Mesenchymal stem cell (in vitro differentiated cells and primary cell): Measurements from ENCODE around the gene TFCP2L1.

Experiments used
- DNase-seq: peaks from one replicate; pipeline ENCODE4 v3.0.0-alpha.2; 2013
- H2AFZ ChIP-seq: one replicate; pipeline ENCODE4 v1.6.1; 2013; ENCODE audit warnings: low read depth, mild to moderate bottlenecking, control low read depth, inconsistent platforms, low read length, moderate library complexity
- H2AK5ac ChIP-seq: 2 replicates; pipeline ENCODE4 v1.6.1; 2013; ENCODE audit warnings: low read length, moderate library complexity, mild to moderate bottlenecking, inconsistent platforms; ENCODE audit not compliant: severe bottlenecking
- H2BK120ac ChIP-seq: one replicate; pipeline ENCODE4 v1.6.1; 2013; ENCODE audit warnings: low read depth, mild to moderate bottlenecking, inconsistent platforms, low read length, moderate library complexity
- H2BK12ac ChIP-seq, 2 experiments: one replicate each; pipeline ENCODE4 v1.6.1; 2013; ENCODE audit warnings: inconsistent platforms in 2 of 2, low read length in 2 of 2, mild to moderate bottlenecking in 2 of 2, moderate library complexity in 2 of 2, control low read depth in 1 of 2
- H2BK15ac ChIP-seq: one replicate; pipeline ENCODE4 v1.6.1; 2013; ENCODE audit warnings: mild to moderate bottlenecking, low read depth, inconsistent platforms; ENCODE audit not compliant: poor library complexity, severe bottlenecking
- H2BK5ac ChIP-seq: 2 replicates; pipeline ENCODE4 v1.6.1; 2013; ENCODE audit warnings: low read depth, mild to moderate bottlenecking, low read length, control low read depth, inconsistent platforms; ENCODE audit not compliant: poor library complexity, severe bottlenecking
- H3K14ac ChIP-seq, 2 experiments: one replicate each; pipeline ENCODE4 v1.6.1; 2013; ENCODE audit warnings: inconsistent platforms in 2 of 2, low read length in 2 of 2, control low read depth in 1 of 2, mild to moderate bottlenecking in 1 of 2, moderate library complexity in 1 of 2
- H3K18ac ChIP-seq, 2 experiments: one replicate each; pipeline ENCODE4 v1.6.1; 2013; ENCODE audit warnings: inconsistent platforms in 2 of 2, low read length in 2 of 2, control low read depth in 1 of 2, low read depth in 1 of 2, mild to moderate bottlenecking in 1 of 2
- H3K23ac ChIP-seq, 2 experiments: one replicate each; pipeline ENCODE4 v1.6.1; 2013; ENCODE audit warnings: inconsistent platforms in 2 of 2, low read length in 2 of 2, mild to moderate bottlenecking in 2 of 2, moderate library complexity in 2 of 2, control low read depth in 1 of 2
- H3K27ac ChIP-seq: 2 replicates; pipeline ENCODE4 v1.5.1; 2013; ENCODE audit warnings: mild to moderate bottlenecking, moderate library complexity, low read length, control low read depth, inconsistent platforms; ENCODE audit not compliant: poor library complexity, severe bottlenecking
- H3K27me3 ChIP-seq, 2 experiments: 2 replicates each; pipeline versions ENCODE4 v1.6.1 to v1.7.0; 2013; ENCODE audit warnings: low read length in 2 of 2, mild to moderate bottlenecking in 2 of 2, moderate library complexity in 2 of 2, control low read depth in 1 of 2, inconsistent platforms in 1 of 2; ENCODE audit not compliant: control insufficient read depth in 1 of 2, insufficient read depth in 1 of 2
- H3K36me3 ChIP-seq, 2 experiments: 2 replicates each; pipeline versions ENCODE4 v1.6.1 to v1.7.0; 2013; ENCODE audit warnings: low read length in 2 of 2, control low read depth in 1 of 2, inconsistent platforms in 1 of 2, low read depth in 1 of 2, mild to moderate bottlenecking in 1 of 2; ENCODE audit not compliant: insufficient read depth in 2 of 2, control insufficient read depth in 1 of 2
- H3K4ac ChIP-seq, 2 experiments: one replicate each; pipeline ENCODE4 v1.6.1; 2013; ENCODE audit warnings: inconsistent platforms in 2 of 2, low read length in 2 of 2, mild to moderate bottlenecking in 2 of 2, moderate library complexity in 2 of 2, control low read depth in 1 of 2, low read depth in 1 of 2
- H3K4me1 ChIP-seq: 2 replicates; pipeline ENCODE4 v1.6.1; 2013; ENCODE audit warnings: low read depth, low read length, control low read depth; ENCODE audit not compliant: control insufficient read depth, insufficient read depth
- H3K4me2 ChIP-seq: 2 replicates; pipeline ENCODE4 v1.6.1; 2013; ENCODE audit warnings: low read length, mild to moderate bottlenecking, inconsistent platforms; ENCODE audit not compliant: poor library complexity, severe bottlenecking
- H3K4me3 ChIP-seq, 2 experiments: 2 replicates each; pipeline versions ENCODE4 v1.5.1 to v1.7.0; 2013; ENCODE audit warnings: low read length in 2 of 2, mild to moderate bottlenecking in 2 of 2, control low read depth in 1 of 2, low read depth in 1 of 2; ENCODE audit not compliant: insufficient read depth in 1 of 2
- H3K79me1 ChIP-seq: replicated peaks from 2 replicates; pipeline ENCODE4 v1.6.1; 2013; ENCODE audit warnings: mild to moderate bottlenecking, control low read depth, low read length, inconsistent platforms; ENCODE audit not compliant: poor library complexity, severe bottlenecking
- H3K9ac ChIP-seq: 2 replicates; pipeline ENCODE4 v1.7.0; 2013; ENCODE audit warnings: mild to moderate bottlenecking, low read length, moderate library complexity
- H3K9me3 ChIP-seq: 2 replicates; pipeline ENCODE4 v1.7.0; 2013; ENCODE audit warnings: mild to moderate bottlenecking, low read length; ENCODE audit not compliant: control insufficient read depth
- H4K8ac ChIP-seq: one replicate; pipeline ENCODE4 v1.6.1; 2013; ENCODE audit warnings: inconsistent platforms, mild to moderate bottlenecking, low read length, moderate library complexity
- H4K91ac ChIP-seq: one replicate; pipeline ENCODE4 v1.6.1; 2013; ENCODE audit warnings: mild to moderate bottlenecking, low read length, inconsistent platforms
- WGBS: methylation state at CpG from one replicate; pipeline ENCODE4 v1.1.7; 2013; ENCODE audit warnings: mixed read lengths; 5-methylcytosine and 5-hydroxymethylcytosine counted together

TFCP2L1 gene

GRCh38 chr2:121173806-121174205 is 111.2 kb downstream of the TFCP2L1 start:
- Histone ChIP-seq H3K4me2 (no peak overlapping the region), H3K27ac (no peak overlapping the region)

GRCh38 chr2:121173112-121173511 is 111.9 kb downstream of the TFCP2L1 start:
- no peak overlapping the region for H4K91ac ChIP-seq
- WGBS = 81% methylated on average over 4 of the region's 4 CpGs

More at GRCh38 chr2:121173806-121174205, 111.2 kb downstream of the TFCP2L1 start:
- H3K27me3 ChIP-seq = peaks cover 18 to 40% of the 10 kb centered on the region in 2 experiments
- no peak overlapping the region for H2BK12ac ChIP-seq
- H3K36me3 ChIP-seq = no peaks in the 10 kb centered on the region
- no peak overlapping the region for H3K4ac ChIP-seq
- H2BK120ac ChIP-seq = no peak overlapping the region
- H2AFZ ChIP-seq = no peak overlapping the region
- H2BK5ac ChIP-seq = no peak overlapping the region
- H3K4me1 ChIP-seq = no peaks in the 10 kb centered on the region
- no peak overlapping the region for H3K14ac ChIP-seq
- no peak overlapping the region for H3K4me3 ChIP-seq
- H4K91ac ChIP-seq = no peak overlapping the region
- no peak overlapping the region for H4K8ac ChIP-seq
- H2BK15ac ChIP-seq = no peak overlapping the region
- DNase-seq = no peak
- H3K9ac ChIP-seq = no peak overlapping the region
- H3K18ac ChIP-seq = no peak overlapping the region
- H3K23ac ChIP-seq = no peak overlapping the region
- WGBS = 78% methylated on average over 7 of the region's 10 CpGs
- H3K79me1 ChIP-seq = no peaks in the 10 kb centered on the region
- peaks cover 9% of the 10 kb centered on the region for H3K9me3 ChIP-seq
- H2AK5ac ChIP-seq = no peak overlapping the region

DNA sequence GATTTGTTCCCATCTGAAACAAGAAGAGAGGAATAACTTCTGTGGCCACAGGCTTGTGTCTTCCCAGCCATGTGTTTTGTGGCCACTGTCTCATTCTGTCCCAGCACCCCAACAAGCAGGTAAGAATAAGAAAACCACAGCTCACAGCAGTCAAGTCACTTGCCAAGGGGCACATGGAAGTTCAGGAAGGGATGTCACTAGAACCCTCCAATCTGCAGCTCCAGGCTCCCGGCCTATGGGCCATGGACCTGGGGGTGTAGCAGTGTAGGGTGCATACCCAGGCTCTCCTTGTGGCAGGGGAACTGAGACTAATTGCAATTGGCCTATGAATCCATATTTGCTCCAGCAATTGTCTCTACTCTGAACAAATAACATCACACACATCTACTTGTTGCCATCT is 112.5 kb downstream of the TFCP2L1 start:
- Histone ChIP-seq H3K36me3 (no peaks in the 10 kb centered on the region), H3K4me3 (no peak overlapping the region), H2BK5ac (no peak overlapping the region), H3K23ac (no peak overlapping the region), H3K4me2 (no peak overlapping the region), H4K91ac (no peak overlapping the region), H3K4ac (no peak overlapping the region), H2BK15ac (no peak overlapping the region), H2BK120ac (no peak overlapping the region), H2AFZ (no peak overlapping the region), H2AK5ac (no peak overlapping the region), H3K14ac (no peak overlapping the region), H2BK12ac (no peak overlapping the region), H4K8ac (no peak overlapping the region), H3K9me3 (peaks cover 9% of the 10 kb centered on the region), H3K4me1 (no peaks in the 10 kb centered on the region), H3K79me1 (no peaks in the 10 kb centered on the region), H3K18ac (no peak overlapping the region), H3K9ac (no peak overlapping the region), H3K27ac (no peak overlapping the region), H3K27me3 (peaks cover 9 to 44% of the 10 kb centered on the region in 2 experiments)
- WGBS = 94% methylated on average over 1 of the region's 1 CpG
- DNase-seq = no peak

More at GRCh38 chr2:121173112-121173511, 111.9 kb downstream of the TFCP2L1 start:
- no peak overlapping the region for H4K8ac ChIP-seq
- no peak overlapping the region for H3K4me3 ChIP-seq
- no peak overlapping the region for H2AFZ ChIP-seq
- H3K9ac ChIP-seq = no peak overlapping the region
- H2AK5ac ChIP-seq = no peak overlapping the region
- H3K27ac ChIP-seq = no peak overlapping the region
- H3K27me3 ChIP-seq = peaks cover 11 to 40% of the 10 kb centered on the region in 2 experiments
- no peak overlapping the region for H3K4me2 ChIP-seq
- no peak overlapping the region for H3K23ac ChIP-seq
- H2BK120ac ChIP-seq = no peak overlapping the region
- no peak overlapping the region for H3K14ac ChIP-seq
- DNase-seq = no peak
- no peak overlapping the region for H2BK15ac ChIP-seq
- no peaks in the 10 kb centered on the region for H3K79me1 ChIP-seq
- H2BK12ac ChIP-seq = no peak overlapping the region
- no peak overlapping the region for H3K4ac ChIP-seq
- no peak overlapping the region for H3K18ac ChIP-seq
- peaks cover 9% of the 10 kb centered on the region for H3K9me3 ChIP-seq
- H3K4me1 ChIP-seq = no peaks in the 10 kb centered on the region
- no peaks in the 10 kb centered on the region for H3K36me3 ChIP-seq
- no peak overlapping the region for H2BK5ac ChIP-seq

GRCh38 chr2:121171625-121172119 is 113.3 kb downstream of the TFCP2L1 start:
- Histone ChIP-seq H2AK5ac (no peak overlapping the region), H3K4me2 (no peak overlapping the region), H3K4me3 (no peak overlapping the region), H3K79me1 (no peaks in the 10 kb centered on the region), H3K4me1 (no peaks in the 10 kb centered on the region), H3K36me3 (no peaks in the 10 kb centered on the region), H2BK15ac (no peak overlapping the region), H3K18ac (no peak overlapping the region), H2BK12ac (no peak overlapping the region), H3K23ac (no peak overlapping the region), H3K9me3 (peaks cover 9% of the 10 kb centered on the region), H2BK120ac (no peak overlapping the region), H2BK5ac (no peak overlapping the region), H2AFZ (no peak overlapping the region), H3K14ac (no peak overlapping the region), H3K4ac (no peak overlapping the region), H4K91ac (no peak overlapping the region), H3K27ac (no peak overlapping the region), H4K8ac (no peak overlapping the region), H3K27me3 (peaks cover 9 to 39% of the 10 kb centered on the region in 2 experiments), H3K9ac (no peak overlapping the region)
- DNase-seq = no peak
- 83% methylated on average over 7 of the region's 7 CpGs for WGBS
